CD4-positive, alpha-beta T cell treated with Interleukin-15 for 1 hour (primary cell): Measurements from ENCODE around the gene FMR1.

Experiments
- DNase-seq: peaks from one replicate; pipeline ENCODE4 v3.0.0-alpha.2; 2020

The FMR1 gene

DNA sequence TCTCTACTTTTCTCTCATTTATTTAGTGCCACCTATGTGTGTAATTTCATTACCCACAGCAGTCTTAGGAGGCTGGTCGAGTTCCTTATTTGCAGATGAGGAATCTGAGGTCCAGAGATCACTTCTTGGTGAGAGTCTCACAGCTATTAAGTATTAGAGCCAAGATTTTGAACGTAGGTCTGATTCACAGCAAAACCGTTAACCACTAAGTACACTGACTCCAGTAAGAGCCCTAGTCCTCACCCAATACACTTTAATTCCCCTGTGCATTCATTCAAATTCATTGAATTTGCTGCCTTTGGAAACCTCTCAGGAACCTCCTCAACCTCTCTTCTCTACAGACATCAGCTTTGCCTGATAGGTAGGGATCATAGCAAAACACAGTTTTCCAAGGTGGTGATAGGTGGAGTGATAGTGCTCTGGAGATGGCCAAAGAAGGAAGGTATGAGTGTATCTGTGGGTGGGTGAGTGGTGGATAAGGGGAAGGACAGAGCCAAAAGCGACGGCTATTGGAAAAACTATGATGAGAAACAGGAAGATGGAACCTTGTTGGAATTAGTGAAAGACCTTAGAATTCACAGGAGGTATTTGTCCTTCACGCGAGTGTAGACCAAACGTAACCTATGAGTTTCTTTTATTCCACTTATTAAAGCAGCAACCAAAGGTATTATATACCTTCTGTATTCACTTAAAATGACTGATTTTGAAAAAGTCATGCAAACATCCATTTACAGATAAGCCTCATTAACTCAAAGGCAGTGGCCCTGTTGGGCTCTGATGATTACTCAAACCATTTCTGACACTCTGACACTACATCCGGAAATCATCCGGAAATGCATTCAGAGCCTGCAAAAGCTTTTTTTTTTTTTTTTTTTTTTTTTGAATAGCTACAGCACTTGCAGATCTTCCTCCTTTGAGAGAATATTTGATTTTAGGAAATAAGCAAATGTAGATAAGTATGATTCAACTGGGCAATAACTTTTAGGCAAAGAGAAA is 6.3 kb downstream of the FMR1 start:
- no peak for DNase-seq

DNA sequence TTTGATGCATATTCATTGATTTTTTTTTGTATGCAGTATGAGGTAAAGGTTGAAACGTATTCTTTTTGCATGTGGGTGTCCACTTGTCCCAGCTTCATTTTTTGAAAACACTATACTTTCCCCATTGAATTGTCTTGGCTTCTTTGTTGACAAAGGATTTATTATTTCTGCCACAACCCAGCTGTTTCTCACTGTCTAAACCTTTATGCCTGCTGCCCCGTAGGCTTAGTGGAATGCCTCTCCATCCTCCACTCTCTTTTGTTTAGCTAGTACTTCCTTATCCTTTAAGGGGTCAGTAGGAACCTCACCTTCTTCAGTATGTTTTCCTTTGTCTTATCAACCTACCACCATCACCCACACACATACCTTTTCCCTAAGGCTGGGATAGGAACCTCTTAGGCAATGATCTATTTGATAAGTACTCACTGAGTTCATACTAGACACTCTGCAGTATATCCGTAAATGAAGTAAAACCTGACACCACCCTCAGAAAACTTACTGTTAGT is 8.5 kb downstream of the FMR1 start:
- no peak for DNase-seq

DNA sequence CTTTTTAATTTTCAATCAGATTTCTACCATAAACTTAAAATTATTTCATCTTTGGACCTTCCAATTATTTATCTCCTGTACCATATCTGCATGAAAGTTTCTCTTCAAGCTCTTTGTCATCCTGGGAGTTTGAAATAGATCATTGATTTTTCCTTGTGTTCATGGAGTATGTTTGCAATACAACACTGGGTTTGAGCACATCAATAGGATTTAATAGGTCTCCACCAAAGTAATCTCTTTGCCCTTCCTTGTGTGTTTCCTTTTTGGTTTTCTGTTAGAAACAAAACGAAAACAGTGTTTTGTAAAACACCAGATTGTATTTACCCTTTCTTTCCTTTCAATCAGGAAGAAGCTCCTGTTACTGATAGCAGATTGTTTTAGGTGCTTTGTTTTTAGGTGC is 11.9 kb downstream of the FMR1 start:
- no peak for DNase-seq

DNA sequence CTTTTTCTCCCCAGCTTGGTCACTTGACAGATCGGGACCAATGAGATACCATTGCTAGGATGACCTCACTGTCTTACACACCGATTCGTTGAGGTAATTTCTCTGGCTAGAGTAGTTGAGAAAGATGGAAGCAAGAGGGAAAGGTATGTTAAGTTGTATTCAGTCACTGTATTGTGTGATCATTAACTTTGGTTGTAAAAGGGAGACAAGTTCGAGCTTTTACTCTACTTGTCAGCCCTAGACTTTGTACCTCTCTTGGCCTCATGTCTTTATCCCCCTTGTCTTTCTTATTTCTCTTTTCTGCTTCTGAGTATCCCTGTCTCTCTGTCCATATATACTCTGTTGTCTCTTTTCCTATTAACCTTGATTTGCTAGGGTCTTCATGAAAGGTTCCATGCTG is 15.5 kb downstream of the FMR1 start:
- DNase-seq = no peak

DNA sequence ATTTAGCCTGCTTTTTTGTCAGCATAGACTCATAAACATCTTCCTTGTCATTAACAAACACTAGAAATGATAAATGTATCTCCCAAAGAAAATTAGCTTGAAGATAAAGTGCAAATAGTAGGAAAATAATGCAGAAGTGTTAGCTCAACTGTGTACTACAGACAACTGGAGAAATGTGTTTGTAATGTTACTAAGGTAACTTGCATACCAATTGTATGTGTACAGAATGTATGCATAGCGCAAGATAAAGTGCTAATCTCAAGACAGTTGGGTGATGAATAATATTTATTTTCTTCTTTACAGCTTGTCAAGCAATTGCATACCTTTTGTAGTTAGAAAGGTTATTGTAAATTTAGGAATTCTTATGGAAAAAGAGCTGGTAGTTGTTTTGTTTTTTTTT is 22.1 kb downstream of the FMR1 start:
- DNase-seq = no peak

DNA sequence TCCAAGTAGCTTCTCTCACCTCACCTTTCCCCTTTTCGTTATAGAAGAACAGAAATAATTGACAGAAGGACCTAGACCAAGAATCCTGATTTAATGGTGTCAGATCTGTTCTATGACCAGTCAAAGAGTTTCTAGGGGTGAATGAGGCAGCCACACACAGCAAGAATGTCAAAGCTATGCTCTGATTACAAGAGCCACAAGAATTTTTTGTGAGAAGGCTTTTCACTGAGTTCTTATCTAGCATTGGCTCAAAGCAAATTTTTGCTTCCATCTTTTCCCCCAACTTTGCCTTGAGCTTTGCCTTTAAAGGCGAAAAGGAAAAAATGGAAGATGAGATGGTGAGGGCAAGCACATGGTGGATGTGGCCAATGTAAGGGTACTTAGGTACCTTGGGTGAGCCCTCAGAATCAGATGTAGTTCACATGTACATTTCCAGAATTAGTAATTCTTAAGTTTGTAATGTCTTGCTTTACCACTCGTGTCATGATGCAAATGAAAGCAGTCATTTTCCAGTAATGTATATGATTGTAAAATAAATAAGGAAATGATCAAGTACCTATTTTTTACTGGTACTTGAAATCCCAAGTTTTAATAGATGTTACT is 23.5 kb downstream of the FMR1 start:
- no peak for DNase-seq

DNA sequence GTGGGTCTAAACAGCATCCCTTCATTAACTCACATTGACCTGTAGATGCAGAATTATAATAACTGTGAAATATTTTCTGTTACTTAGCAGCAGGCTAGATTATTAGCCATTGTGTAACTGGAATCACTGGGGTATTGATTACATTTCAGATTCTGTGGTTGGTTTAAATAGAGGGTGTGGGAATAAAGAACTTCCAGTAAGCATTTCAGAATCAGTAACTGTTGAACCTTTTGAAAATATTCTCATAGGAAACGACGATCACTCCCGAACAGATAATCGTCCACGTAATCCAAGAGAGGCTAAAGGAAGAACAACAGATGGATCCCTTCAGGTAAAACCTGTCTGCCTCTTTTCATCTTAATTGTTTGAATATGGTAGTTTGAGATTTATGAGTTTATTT is 33.6 kb downstream of the FMR1 start:
- no peak for DNase-seq

DNA sequence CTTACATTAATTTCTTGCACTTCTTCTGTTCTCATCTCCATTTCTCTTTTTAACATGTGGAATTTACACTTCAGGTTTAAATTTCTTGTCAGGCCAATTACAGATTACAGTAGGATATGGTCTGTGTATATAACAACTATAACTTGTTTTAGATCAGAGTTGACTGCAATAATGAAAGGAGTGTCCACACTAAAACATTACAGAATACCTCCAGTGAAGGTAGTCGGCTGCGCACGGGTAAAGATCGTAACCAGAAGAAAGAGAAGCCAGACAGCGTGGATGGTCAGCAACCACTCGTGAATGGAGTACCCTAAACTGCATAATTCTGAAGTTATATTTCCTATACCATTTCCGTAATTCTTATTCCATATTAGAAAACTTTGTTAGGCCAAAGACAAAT is 36.8 kb downstream of the FMR1 start:
- DNase-seq = no peak

DNA sequence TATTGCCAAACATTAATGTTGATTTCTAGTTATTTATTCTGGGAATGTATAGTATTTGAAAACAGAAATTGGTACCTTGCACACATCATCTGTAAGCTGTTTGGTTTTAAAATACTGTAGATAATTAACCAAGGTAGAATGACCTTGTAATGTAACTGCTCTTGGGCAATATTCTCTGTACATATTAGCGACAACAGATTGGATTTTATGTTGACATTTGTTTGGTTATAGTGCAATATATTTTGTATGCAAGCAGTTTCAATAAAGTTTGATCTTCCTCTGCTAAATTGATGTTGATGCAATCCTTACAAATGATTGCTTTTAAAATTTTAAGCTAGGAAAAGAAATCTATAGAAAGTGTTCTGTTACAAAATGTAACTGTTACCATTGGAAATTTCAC is 38.6 kb downstream of the FMR1 start:
- DNase-seq = no peak

DNA sequence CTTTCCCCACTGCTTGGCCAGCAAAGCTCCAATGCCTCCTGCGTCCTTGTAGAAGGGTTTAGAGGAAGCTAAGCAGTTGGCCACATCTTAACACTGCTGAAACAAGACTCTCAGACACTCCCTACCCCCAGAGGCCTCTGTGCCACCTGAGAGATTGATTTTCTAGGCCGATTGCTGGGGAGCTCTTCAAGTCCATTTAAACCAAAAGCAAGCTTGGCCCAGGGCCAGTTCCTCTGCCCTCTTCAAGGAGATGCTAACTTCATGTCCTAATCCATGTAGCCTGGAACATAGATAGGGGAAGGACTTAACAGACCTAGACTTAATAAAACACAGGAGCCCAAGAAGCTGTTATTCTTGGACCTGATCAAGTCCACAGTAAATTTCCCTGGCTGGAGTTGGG is 42.3 kb downstream of the FMR1 start:
- DNase-seq = no peak

DNA sequence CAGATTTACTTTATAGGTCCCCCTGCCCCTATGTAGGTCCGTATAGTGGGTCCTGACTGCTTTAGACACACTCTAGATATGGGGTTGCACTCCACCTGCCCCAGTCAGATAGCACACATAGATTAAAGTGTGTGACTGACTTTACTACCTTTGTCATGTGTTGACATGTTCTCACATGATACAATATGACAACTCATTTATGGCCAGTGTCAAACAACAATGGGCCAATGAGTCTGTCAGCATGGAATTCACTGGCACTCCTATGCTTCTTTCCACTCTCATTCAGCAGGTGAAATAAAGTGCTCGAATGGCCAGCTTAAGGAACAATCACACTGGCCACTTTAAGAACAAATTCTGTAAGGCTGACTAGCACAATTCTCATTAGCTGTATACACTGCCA is 45.6 kb downstream of the FMR1 start:
- DNase-seq = no peak

DNA sequence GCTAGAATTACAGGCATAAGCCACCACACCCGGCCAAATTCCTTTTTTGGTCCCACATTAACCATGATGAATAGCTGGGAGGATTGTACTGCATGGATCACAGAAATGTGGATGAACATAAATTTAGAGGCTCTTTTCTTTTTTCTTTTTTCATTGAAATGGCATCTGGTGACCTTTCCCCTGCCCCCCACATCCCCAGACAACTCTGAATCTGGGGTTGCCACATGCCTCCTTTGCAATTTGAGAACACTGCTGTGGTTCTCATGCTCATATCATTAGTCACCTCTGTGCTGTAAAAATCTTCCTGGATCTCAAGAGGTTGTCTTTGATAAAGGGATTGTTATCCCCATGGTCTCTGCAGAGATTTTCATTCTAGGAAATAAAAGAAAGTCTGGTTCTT is 46.6 kb downstream of the FMR1 start:
- DNase-seq = no peak

DNA sequence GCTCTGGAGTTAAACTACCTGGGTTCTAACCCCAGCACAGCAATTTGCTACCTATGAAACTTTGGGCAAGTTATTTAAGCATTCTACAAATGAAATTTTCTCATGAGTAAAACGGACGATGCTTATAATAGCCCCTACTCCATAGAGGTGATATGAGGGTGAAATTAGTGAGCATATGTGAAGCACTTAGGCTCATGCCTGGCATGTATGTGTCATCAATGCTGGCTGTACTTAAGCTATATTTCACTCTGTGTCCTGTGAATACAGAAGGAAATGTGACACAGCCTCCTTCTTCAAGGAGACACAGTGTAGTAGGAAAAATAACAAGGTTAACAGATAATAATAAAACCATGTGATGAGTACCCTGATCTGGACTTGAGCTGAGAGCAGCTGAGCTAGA is 49.0 kb downstream of the FMR1 start:
- DNase-seq = no peak

DNA sequence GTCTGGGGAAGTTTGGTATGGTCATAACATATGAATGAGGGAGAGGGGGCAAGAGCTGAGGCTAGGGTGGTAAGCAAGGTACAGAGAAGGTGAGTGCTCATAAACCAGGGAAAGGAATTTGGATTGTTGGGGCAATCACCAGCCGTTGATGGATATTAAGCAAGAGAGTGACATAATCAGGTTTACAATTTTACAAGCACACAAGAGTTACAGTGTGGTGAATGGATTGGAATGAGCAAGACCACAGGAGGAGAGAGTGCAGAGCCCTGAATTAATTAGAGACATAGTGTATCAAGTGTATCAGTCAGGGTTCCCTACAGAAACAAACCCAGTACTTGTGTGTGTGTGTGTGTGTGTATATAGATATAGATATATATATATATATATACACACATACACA is 50.8 kb downstream of the FMR1 start:
- no peak for DNase-seq

DNA sequence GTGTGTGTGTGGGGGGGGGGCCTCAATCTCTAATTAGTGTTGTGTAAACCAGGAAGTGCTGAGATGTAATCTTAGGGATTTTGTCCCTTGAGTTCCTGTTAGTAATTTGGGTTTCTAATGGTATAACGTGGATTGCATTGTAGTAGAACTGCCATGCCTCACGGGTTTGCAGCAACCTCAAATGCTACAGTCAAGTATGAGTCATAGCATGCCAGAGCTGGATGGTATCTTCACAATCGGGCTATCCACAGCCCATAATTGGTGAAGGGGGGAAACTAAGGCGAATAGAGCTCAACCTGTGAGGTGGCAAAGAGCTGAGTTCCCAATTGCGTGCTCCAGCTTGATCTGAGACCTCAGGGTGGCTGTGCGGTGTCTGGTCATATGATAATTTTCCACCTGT is 67.2 kb downstream of the FMR1 start:
- DNase-seq = no peak

DNA sequence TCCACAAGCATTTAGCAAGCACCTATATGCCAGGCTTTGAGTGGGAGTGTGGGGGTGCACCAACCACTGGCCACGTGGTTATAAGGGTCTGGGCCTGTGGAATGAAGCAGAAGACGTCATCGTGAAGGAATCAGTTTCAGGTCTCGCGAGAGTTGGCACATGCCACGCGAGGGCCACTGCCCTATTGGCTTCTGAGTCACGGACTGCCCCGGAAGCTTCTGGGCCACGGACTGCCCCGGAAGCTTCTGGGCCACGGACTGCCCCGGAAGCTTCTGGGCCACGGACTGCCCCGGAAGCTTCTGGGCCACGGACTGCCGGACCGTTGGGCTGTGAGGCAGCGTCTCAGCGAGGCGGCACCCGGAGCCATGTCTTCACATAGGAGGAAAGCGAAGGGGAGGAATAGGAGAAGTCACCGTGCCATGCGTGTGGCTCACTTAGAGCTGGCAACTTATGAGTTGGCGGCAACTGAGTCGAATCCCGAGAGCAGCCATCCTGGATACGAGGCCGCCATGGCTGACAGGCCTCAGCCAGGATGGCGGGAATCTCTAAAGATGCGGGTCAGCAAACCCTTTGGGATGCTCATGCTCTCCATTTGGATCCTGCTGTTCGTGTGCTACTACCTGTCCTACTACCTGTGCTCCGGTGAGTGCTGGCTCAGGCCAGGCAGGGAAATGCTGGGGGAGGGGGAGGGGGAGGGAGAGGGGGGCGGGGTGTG is 69.5 kb downstream of the FMR1 start, which contains the start of gene FMR1NB:
Gene FMR1NB (plus strand): TSS at position 300 of the 715 bp plus-strand sequence. CDS start 66 bp downstream, at position 366.
- DNase-seq = no peak
